HG03342 (cell line): Measurements from ENCODE around the gene DIP2B.

Experiments
- ATAC-seq: cut with Tn5 transposase; IDR thresholded peaks from one replicate; pipeline ENCODE4 v1.9.1; 2021; ENCODE audit warnings: mild to moderate bottlenecking, moderate library complexity; ENCODE audit not compliant: unreplicated experiment

Gene DIP2B

GRCh38 chr12:50723865-50724264 is 219.1 kb downstream of the DIP2B start:
- ATAC-seq = no peak

GRCh38 chr12:50725011-50725942 is 220.5 kb downstream of the DIP2B start:
- ATAC-seq = no peak

GRCh38 chr12:50727466-50727865 is 222.7 kb downstream of the DIP2B start:
- ATAC-seq = no peak

GRCh38 chr12:50728417-50728816 is 223.6 kb downstream of the DIP2B start:
- no peak for ATAC-seq

DNA sequence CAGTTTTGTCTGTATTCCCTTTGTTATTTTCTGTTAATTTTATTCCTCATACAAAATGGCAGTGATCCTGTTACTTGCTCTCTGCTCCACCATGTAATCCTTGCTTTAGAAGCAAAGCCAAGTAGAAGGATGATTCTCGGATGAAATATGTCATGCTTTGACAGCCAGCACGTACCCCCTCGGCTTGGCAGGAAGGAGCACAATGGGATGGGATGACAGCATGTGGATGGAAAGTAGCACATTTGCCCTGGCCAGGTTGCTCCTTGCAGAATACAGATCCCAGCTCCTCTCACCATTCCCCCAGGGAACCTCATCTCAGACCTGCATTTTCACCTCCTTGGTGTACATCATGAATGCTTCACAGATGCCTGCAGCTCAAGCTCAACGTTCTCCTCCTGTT is 224.1 kb downstream of the DIP2B start:
- ATAC-seq = no peak

DNA sequence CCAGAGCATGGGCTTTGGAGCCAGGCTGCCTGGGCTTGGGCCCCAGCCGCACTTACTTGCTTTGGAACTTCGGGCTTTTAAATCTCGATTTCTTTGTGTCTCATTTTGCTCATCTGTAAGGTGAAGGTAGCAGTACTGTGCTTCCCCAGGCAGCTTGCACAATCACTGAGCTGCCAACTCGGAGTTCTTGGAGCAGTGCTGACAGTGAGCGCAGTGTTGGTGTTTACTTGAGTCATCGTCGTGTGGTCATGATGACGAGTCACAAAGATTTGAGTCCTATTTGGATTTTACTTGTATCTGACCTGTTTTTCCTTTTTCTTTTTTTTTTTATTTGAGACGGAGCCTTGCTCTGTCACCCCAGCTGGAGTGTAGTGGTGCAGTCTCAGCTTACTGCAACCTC is 227.8 kb downstream of the DIP2B start:
- no peak for ATAC-seq

DNA sequence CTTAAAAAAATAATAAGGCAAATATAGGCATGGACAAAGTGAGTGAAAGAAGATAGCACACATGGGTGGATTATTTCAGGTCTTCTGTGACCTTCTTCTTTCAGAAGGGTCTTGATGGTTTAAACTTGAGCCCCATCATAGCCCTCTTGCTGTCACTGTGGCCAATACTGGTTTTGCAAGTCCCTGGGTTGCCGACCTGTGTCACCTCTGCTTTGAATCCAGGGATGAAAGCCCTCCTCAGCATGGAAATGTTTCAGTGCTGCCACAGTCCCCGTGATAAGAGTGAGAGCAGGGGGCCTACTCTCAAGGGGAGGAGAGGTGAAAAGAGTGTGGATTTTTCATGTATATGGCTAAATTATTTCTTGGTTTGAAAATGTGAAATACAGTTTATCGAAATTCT is 228.9 kb downstream of the DIP2B start:
- ATAC-seq = no peak

- no peak for ATAC-seq
These were observed 229.9 kb downstream of the DIP2B start for GRCh38 chr12:50734409-50735263.

GRCh38 chr12:50739611-50740010 is 234.8 kb downstream of the DIP2B start:
- no peak for ATAC-seq

DNA sequence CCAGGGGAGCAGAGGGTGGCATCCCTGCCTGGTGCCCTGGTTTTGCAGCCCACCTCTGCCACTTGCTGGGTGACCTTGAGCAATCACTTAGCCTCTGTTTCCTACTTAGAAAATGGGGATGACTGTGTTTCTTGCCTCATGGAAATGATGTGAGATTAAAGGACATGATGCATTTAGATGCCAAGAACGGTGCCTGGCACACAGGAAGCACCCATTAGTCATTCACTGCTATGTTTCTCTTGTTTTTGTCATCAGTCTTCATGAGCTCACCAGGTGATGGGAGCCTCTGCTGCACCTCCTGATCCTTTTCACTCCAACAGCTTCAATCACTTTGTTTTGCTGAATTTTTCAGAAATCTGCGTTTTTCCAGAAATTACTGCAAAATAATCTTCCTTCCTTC is 235.5 kb downstream of the DIP2B start:
- ATAC-seq = no peak

- no peak for ATAC-seq
These were observed 238.0 kb downstream of the DIP2B start for GRCh38 chr12:50742776-50743175.

- no peak for ATAC-seq
These were observed 241.1 kb downstream of the DIP2B start for GRCh38 chr12:50745861-50746260.

GRCh38 chr12:50746431-50746830 is 241.6 kb downstream of the DIP2B start:
- no peak for ATAC-seq

DNA sequence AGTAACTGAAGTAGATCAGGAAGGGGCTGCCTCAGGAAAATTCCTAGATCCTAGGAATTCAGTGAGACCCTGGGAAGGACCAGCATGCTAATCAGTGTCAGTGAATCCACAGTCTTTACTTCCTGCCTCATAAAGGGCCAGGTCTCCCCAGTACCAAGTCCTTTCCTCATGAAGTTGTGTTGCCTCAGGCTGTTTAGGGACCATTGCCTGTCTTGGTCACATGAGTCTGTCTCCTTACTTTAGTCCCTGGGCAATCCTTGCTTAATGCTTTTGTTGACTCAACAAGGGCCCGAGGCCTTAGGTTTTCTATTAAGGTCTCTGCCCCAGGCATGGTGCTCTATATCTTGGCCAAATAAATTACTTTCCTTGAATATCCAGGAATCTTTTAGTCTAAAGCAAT is 243.0 kb downstream of the DIP2B start:
- ATAC-seq = no peak

GRCh38 chr12:50749459-50749882 is 244.7 kb downstream of the DIP2B start:
- no peak for ATAC-seq

GRCh38 chr12:50750366-50750765 is 245.6 kb downstream of the DIP2B start:
- ATAC-seq = no peak

- no peak for ATAC-seq
These were observed 247.3 kb downstream of the DIP2B start for GRCh38 chr12:50751948-50752721.

DNA sequence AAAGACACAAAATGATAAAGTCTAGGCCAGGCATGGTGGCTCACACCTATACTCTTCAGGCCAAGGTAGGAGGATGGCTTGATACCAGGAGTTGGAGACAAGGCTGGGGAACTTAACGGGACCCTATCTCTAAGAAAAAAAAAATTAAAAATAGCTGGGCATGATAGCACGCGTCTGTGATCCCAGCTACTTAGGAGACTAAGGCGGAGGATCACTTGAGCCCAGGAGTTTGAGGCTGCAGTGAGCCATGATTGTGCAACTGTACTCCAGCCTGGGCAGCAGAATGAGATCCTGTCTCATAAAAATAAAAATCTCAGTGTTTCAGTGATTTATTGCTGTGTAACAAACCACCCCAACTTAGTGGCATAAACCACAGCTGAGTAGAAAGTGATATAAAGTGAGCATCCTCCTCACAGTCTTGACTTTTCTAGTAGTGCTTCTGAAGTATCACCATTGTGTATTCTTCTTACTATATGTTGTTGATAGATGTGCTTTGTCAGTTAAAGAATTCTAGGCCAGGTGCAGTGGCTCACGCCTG is 248.5 kb downstream of the DIP2B start:
- ATAC-seq = no peak

- peak; percentile 72 for ATAC-seq
These were observed 259.0 kb downstream of the DIP2B start, which contains the start of gene ATF1 for GRCh38 chr12:50763639-50764285. Gene ATF1, plus strand, starts transcription at chr12:50764101. Its CDS starts 16,045 bp downstream, at chr12:50780146.
